ENCODE data around the gene VAPB. TPM values are rescaled to one million over a fixed set of nuclear protein-coding genes. Genes with fewer than 3 reads are reported as not detected.
"Not testable (repeated sequence)": the region's sequence is repeated elsewhere in the genome, so short reads cannot be mapped to it uniquely, and the experiment has no call there.

The VAPB gene
- total RNA-seq, 5 donors from 2014 or later (not counting 1 experiment from before 2014, with no cell fraction given): 26.4 to 35.0 (median 30.8) TPM

GRCh38 chr20:58406422-58407001 is 17.5 kb downstream of the VAPB start:
- peak overlapping the region; percentile 68 to 72 for H3K27ac Mint-ChIP-seq

GRCh38 chr20:58407201-58407873 is 18.3 kb downstream of the VAPB start:
- H3K9me3 Mint-ChIP-seq: no peaks in the 10 kb centered on the region
- H3K4me3 ChIP-seq (ENCODE audit: control insufficient read depth in 1 of 2, extremely low read depth in 1 of 2, low read length in 1 of 2): no peak overlapping the region
- H3K27me3 ChIP-seq (replicated peaks in 1 of 2; ENCODE audit: control insufficient read depth in 2 of 2, extremely low read depth in 1 of 2, insufficient read depth in 2 of 2, low read length in 1 of 2): no peaks in the 10 kb centered on the region
- ATAC-seq (replicated peaks in 1 of 4): no peak
- H3K9me3 ChIP-seq: no peaks in the 10 kb centered on the region
- peaks cover 33 to 47% (median 35%) of the 10 kb centered on the region in 3 donors for H3K4me1 Mint-ChIP-seq
- H3K27me3 Mint-ChIP-seq: no peaks in the 10 kb centered on the region
- no peak for DNase-seq
- H3K4me3 Mint-ChIP-seq: peak overlapping the region in 1 of 3 donors; percentile 58
- POLR2A ChIA-PET: interaction anchor here in 1 of 2 donors (1.7 kb wide), 1 partner anchor 18 kb away, joined by 21 read pairs; the partner anchor contains the start of gene VAPB
- no CpG with 5 or more reads among the region's 4 CpGs for WGBS (ENCODE audit: insufficient coverage)
- H3K4me1 ChIP-seq (ENCODE audit: control insufficient read depth in 1 of 2, extremely low read depth in 1 of 2, insufficient read depth in 2 of 2, low read length in 2 of 2): peaks cover 14 to 28% of the 10 kb centered on the region in 2 experiments
- H3K36me3 Mint-ChIP-seq: peaks cover 4% of the 10 kb centered on the region
- peak overlapping the region; percentile 77 to 79 for H3K27ac Mint-ChIP-seq
- peaks cover 0 to 2% of the 10 kb centered on the region in 2 donors for H3K36me3 ChIP-seq (ENCODE audit: control insufficient read depth in 2 of 2, extremely low read depth in 1 of 2, insufficient read depth in 1 of 2, low read length in 1 of 2)
- CTCF ChIA-PET: interaction anchor here in 1 of 2 donors (0.6 to 1.9 kb wide), 2 partner anchors 9 to 18 kb away, joined by 3 to 5 read pairs; partner anchors contain the start of gene VAPB
- H3K27ac ChIP-seq (ENCODE audit: low read length): peak overlapping the region; percentile 55

More at GRCh38 chr20:58406422-58407001, 17.5 kb downstream of the VAPB start:
- Mint-ChIP-seq H3K4me1 (peaks cover 32 to 43% (median 33%) of the 10 kb centered on the region in 3 donors), H3K36me3 (peaks cover 4% of the 10 kb centered on the region), H3K4me3 (no peak overlapping the region), H3K27me3 (no peaks in the 10 kb centered on the region), H3K9me3 (no peaks in the 10 kb centered on the region)
- WGBS (ENCODE audit: insufficient coverage): no CpG with 5 or more reads among the region's 4 CpGs
- peaks cover 0 to 2% of the 10 kb centered on the region in 2 donors for H3K36me3 ChIP-seq (ENCODE audit: control insufficient read depth in 2 of 2, extremely low read depth in 1 of 2, insufficient read depth in 1 of 2, low read length in 1 of 2)
- no peak overlapping the region for H3K4me3 ChIP-seq (ENCODE audit: control insufficient read depth in 1 of 2, extremely low read depth in 1 of 2, low read length in 1 of 2)
- peak overlapping the region; percentile 55 for H3K27ac ChIP-seq (ENCODE audit: low read length)
- ChIA-PET POLR2A (interaction anchor here in 1 of 2 donors (0.6 kb wide), 1 partner anchor 15 kb away, joined by 6 read pairs; no protein-coding TSS in a partner anchor), CTCF (interaction anchor here in 1 of 2 donors (1.9 kb wide), 1 partner anchor 17 kb away, joined by 5 read pairs; the partner anchor contains the start of gene VAPB)
- DNase-seq (no peak), ATAC-seq (replicated peaks in 1 of 4) (no peak)
- no peaks in the 10 kb centered on the region for H3K9me3 ChIP-seq
- no peaks in the 10 kb centered on the region for H3K27me3 ChIP-seq (replicated peaks in 1 of 2; ENCODE audit: control insufficient read depth in 2 of 2, extremely low read depth in 1 of 2, insufficient read depth in 2 of 2, low read length in 1 of 2)
- peaks cover 17 to 28% of the 10 kb centered on the region in 2 experiments for H3K4me1 ChIP-seq (ENCODE audit: control insufficient read depth in 1 of 2, extremely low read depth in 1 of 2, insufficient read depth in 2 of 2, low read length in 2 of 2)

- ATAC-seq (replicated peaks in 1 of 4) (peak; percentile 55 to 78 (median 60)), DNase-seq (peak in 17 of 35 experiments; percentile 6 to 44 (median 18))
- peaks cover 8 to 28% of the 10 kb centered on the region in 2 experiments for H3K4me1 ChIP-seq (ENCODE audit: control insufficient read depth in 1 of 2, extremely low read depth in 1 of 2, insufficient read depth in 2 of 2, low read length in 2 of 2)
- Mint-ChIP-seq H3K4me3 (peak overlapping the region; percentile 43 to 58 (median 45)), H3K27ac (peak overlapping the region; percentile 77 to 79), H3K27me3 (no peaks in the 10 kb centered on the region), H3K4me1 (peaks cover 33 to 47% (median 40%) of the 10 kb centered on the region in 3 donors), H3K9me3 (no peaks in the 10 kb centered on the region), H3K36me3 (peaks cover 4% of the 10 kb centered on the region)
- WGBS (ENCODE audit: insufficient coverage): no CpG with 5 or more reads among the region's 2 CpGs
- ChIA-PET POLR2A (interaction anchor here in 1 of 2 donors (1.7 kb wide), 1 partner anchor 19 kb away, joined by 21 read pairs; the partner anchor contains the start of gene VAPB), CTCF (interaction anchor here in 1 of 2 donors (0.6 to 1.9 kb wide), 3 partner anchors 9 to 1017 kb away, joined by 3 to 5 read pairs (median 4); partner anchors contain the start of genes RBM38 and VAPB)
- H3K27ac ChIP-seq (ENCODE audit: low read length): peak overlapping the region; percentile 55
- H3K4me3 ChIP-seq (ENCODE audit: control insufficient read depth in 1 of 2, extremely low read depth in 1 of 2, low read length in 1 of 2): no peak overlapping the region
- H3K27me3 ChIP-seq (replicated peaks in 1 of 2; ENCODE audit: control insufficient read depth in 2 of 2, extremely low read depth in 1 of 2, insufficient read depth in 2 of 2, low read length in 1 of 2): no peaks in the 10 kb centered on the region
- peaks cover 0 to 2% of the 10 kb centered on the region in 2 donors for H3K36me3 ChIP-seq (ENCODE audit: control insufficient read depth in 2 of 2, extremely low read depth in 1 of 2, insufficient read depth in 1 of 2, low read length in 1 of 2)
- no peaks in the 10 kb centered on the region for H3K9me3 ChIP-seq
Measured at GRCh38 chr20:58407966-58408557, 19.0 kb downstream of the VAPB start.

- Histone ChIP-seq H3K4me1 (ENCODE audit: control insufficient read depth in 1 of 2, extremely low read depth in 1 of 2, insufficient read depth in 2 of 2, low read length in 2 of 2) (peaks cover 8 to 26% of the 10 kb centered on the region in 2 experiments), H3K27ac (ENCODE audit: low read length) (peak overlapping the region; percentile 55), H3K4me3 (ENCODE audit: control insufficient read depth in 1 of 2, extremely low read depth in 1 of 2, low read length in 1 of 2) (no peak overlapping the region), H3K27me3 (replicated peaks in 1 of 2; ENCODE audit: control insufficient read depth in 2 of 2, extremely low read depth in 1 of 2, insufficient read depth in 2 of 2, low read length in 1 of 2) (no peaks in the 10 kb centered on the region), H3K9me3 (no peaks in the 10 kb centered on the region), H3K36me3 (ENCODE audit: control insufficient read depth in 2 of 2, extremely low read depth in 1 of 2, insufficient read depth in 1 of 2, low read length in 1 of 2) (no peaks in the 10 kb centered on the region)
- peaks cover 33 to 47% (median 40%) of the 10 kb centered on the region in 3 donors for H3K4me1 Mint-ChIP-seq
- H3K9me3 Mint-ChIP-seq: no peaks in the 10 kb centered on the region
- no peaks in the 10 kb centered on the region for H3K27me3 Mint-ChIP-seq
- ATAC-seq (replicated peaks in 1 of 4) (peak; percentile 74 to 85 (median 82)), DNase-seq (peak in 1 of 35 experiments; percentile 48)
- ChIA-PET CTCF (interaction anchor here in 1 of 2 donors (0.8 to 1.9 kb wide), 2 partner anchors 20 to 1017 kb away, joined by 4 to 5 read pairs; partner anchors contain the start of genes RBM38 and VAPB), POLR2A (interaction anchor here (0.6 to 1.7 kb wide), 3 partner anchors 13 to 830 kb away, joined by 3 to 21 read pairs (median 8); partner anchors contain the start of gene VAPB (in 1 of the 2))
- H3K27ac Mint-ChIP-seq: peak overlapping the region; percentile 77 to 79
- no CpG with 5 or more reads among the region's 3 CpGs for WGBS (ENCODE audit: insufficient coverage)
- peaks cover 4% of the 10 kb centered on the region for H3K36me3 Mint-ChIP-seq
- peak overlapping the region; percentile 43 to 58 (median 45) for H3K4me3 Mint-ChIP-seq
Measured at GRCh38 chr20:58408603-58409246, 19.7 kb downstream of the VAPB start.

GRCh38 chr20:58414216-58414615 is 25.2 kb downstream of the VAPB start:
- H3K4me1 Mint-ChIP-seq: peaks cover 42 to 54% (median 50%) of the 10 kb centered on the region in 3 donors
- H3K27ac ChIP-seq (ENCODE audit: low read length); H3K27ac Mint-ChIP-seq; H3K27me3 Mint-ChIP-seq; POLR2A ChIA-PET; H3K9me3 Mint-ChIP-seq; H3K9me3 ChIP-seq; H3K4me3 Mint-ChIP-seq; ATAC-seq (replicated peaks in 1 of 4); H3K27me3 ChIP-seq (replicated peaks in 1 of 2; ENCODE audit: control insufficient read depth in 2 of 2, extremely low read depth in 1 of 2, insufficient read depth in 2 of 2, low read length in 1 of 2); H3K4me3 ChIP-seq (ENCODE audit: control insufficient read depth in 1 of 2, extremely low read depth in 1 of 2, low read length in 1 of 2); DNase-seq; CTCF ChIA-PET: not testable (repeated sequence)
- Histone ChIP-seq H3K36me3 (ENCODE audit: control insufficient read depth in 2 of 2, extremely low read depth in 1 of 2, insufficient read depth in 1 of 2, low read length in 1 of 2) (peaks cover 3 to 11% of the 10 kb centered on the region in 2 donors), H3K4me1 (ENCODE audit: control insufficient read depth in 1 of 2, extremely low read depth in 1 of 2, insufficient read depth in 2 of 2, low read length in 2 of 2) (peaks cover 2 to 22% of the 10 kb centered on the region in 2 experiments)
- peaks cover 23% of the 10 kb centered on the region for H3K36me3 Mint-ChIP-seq
- 92% methylated on average over 2 of the region's 35 CpGs for WGBS (ENCODE audit: insufficient coverage)
